ENCODE measurements around the gene TIAM1. TPM values are rescaled to one million over a fixed set of nuclear protein-coding genes. Genes with fewer than 3 reads are reported as not detected.

TIAM1 gene
- total and polyA plus RNA-seq, 2 of the 8 experiments (the other 6 are each of a cell fraction or from before 2014, with no cell fraction given), result 10.1 to 30.7 TPM

GRCh38 chr21:31234936-31235335, 109.1 kb downstream of the TIAM1 start:
- Histone ChIP-seq H3K4me3 (ENCODE audit: extremely low read depth in 1 of 4, insufficient read depth in 2 of 4, low read depth in 3 of 4, low read length in 4 of 4) (no peak overlapping the region), H3K79me2 (ENCODE audit: control insufficient read depth in 1 of 2, insufficient read depth in 2 of 2, low read length in 2 of 2) (no peaks in the 10 kb centered on the region), H3K4me2 (ENCODE audit: insufficient read depth in 1 of 2, low read depth in 2 of 2, low read length in 2 of 2) (no peak overlapping the region), H2BK12ac (ENCODE audit: low read depth, low read length) (no peak overlapping the region), H2AK5ac (ENCODE audit: low read depth, low read length) (no peak overlapping the region), H3K23ac (ENCODE audit: insufficient read length) (no peak overlapping the region), H2BK120ac (replicated peaks; ENCODE audit: low read depth, low read length) (no peak overlapping the region), H3K4me1 (replicated peaks in 1 of 4; ENCODE audit: control insufficient read depth in 3 of 4, insufficient read depth in 4 of 4, low read length in 3 of 4) (no peaks in the 10 kb centered on the region), H3K4ac (replicated peaks; ENCODE audit: insufficient read length, low read depth, low read length) (no peak overlapping the region), H3K27me3 (replicated peaks in 1 of 4; ENCODE audit: control insufficient read depth in 3 of 4, extremely low read depth in 1 of 4, insufficient read depth in 3 of 4, low read length in 3 of 4) (no peaks in the 10 kb centered on the region), H3K27ac (ENCODE audit: low read depth, low read length) (no peak overlapping the region), H3K14ac (ENCODE audit: insufficient read length) (no peak overlapping the region), H2BK20ac (ENCODE audit: low read length) (no peak overlapping the region), H3K79me1 (ENCODE audit: low read depth, low read length) (no peaks in the 10 kb centered on the region), H4K91ac (replicated peaks; ENCODE audit: insufficient read length, low read length) (no peak overlapping the region), H4K8ac (ENCODE audit: extremely low read depth, insufficient read depth, low read length) (no peak overlapping the region), H3K18ac (ENCODE audit: extremely low read depth, low read length) (no peak overlapping the region), H3K9me3 (ENCODE audit: insufficient read depth in 2 of 2, low read depth in 1 of 2, low read length in 1 of 2) (no peaks in the 10 kb centered on the region), H3K9ac (replicated peaks in 1 of 4; ENCODE audit: extremely low read depth in 1 of 4, low read depth in 3 of 4, low read length in 3 of 4) (no peak overlapping the region), H3K56ac (replicated peaks; ENCODE audit: insufficient read length, low read depth, low read length) (no peak overlapping the region), H2BK15ac (ENCODE audit: low read length) (no peak overlapping the region), H3K23me2 (ENCODE audit: low read depth, low read length) (no peaks in the 10 kb centered on the region), H2BK5ac (ENCODE audit: low read depth, low read length) (no peak overlapping the region), H3K36me3 (ENCODE audit: control insufficient read depth in 2 of 4, insufficient read depth in 4 of 4, low read length in 3 of 4) (peaks cover 0 to 2% (median 0%) of the 10 kb centered on the region in 4 experiments; a peak in 1 of 8 replicates), H2AFZ (ENCODE audit: low read length) (no peak overlapping the region), H4K20me1 (replicated peaks in 1 of 2; ENCODE audit: control insufficient read depth in 1 of 2, insufficient read depth in 2 of 2, low read length in 2 of 2) (no peaks in the 10 kb centered on the region), H4K5ac (ENCODE audit: insufficient read length, low read depth, low read length) (no peak overlapping the region)
- DNase-seq (ENCODE audit: low read depth in 1 of 2, low spot score in 2 of 2) (no peak), FAIRE-seq (no peak)
- CTCF ChIA-PET (ENCODE audit: partially characterized antibody), result interaction anchor here (1.6 to 1.9 kb wide), 2 partner anchors 13 to 346 kb away, joined by 5 to 7 read pairs; no protein-coding TSS in a partner anchor
- WGBS, 2 experiments (ENCODE audit: extremely low coverage in 1 of 2, insufficient coverage in 1 of 2, insufficient read length in 1 of 2, insufficient replicate concordance in 2 of 2, low coverage in 1 of 2, low lambda C conversion rate in 2 of 2, missing lambda C conversion rate in 1 of 2), result 87% methylated on average over 2 of the region's 2 CpGs; no CpG with 5 or more reads in 1 of the 2 experiments
- POLR2A ChIA-PET (ENCODE audit: partially characterized antibody), result no interaction called here
- TF ChIP-seq CHD2 (IDR thresholded peaks at IDR 0.05; ENCODE audit: low read length) (no peak), CREB1 (IDR thresholded peaks at IDR 0.05) (no peak), HDAC2 (IDR thresholded peaks at IDR 0.05; ENCODE audit: borderline replicate concordance in 1 of 2, low read depth in 2 of 2, low read length in 2 of 2) (no peak), SAP30 (IDR thresholded peaks at IDR 0.05; ENCODE audit: insufficient read depth, insufficient replicate concordance, low read length) (no peak), RXRA (IDR thresholded peaks at IDR 0.05; ENCODE audit: insufficient read depth, low read depth, low read length) (no peak), POLR2AphosphoS5 (IDR thresholded peaks at IDR 0.05; ENCODE audit: low read depth, low read length) (no peak), TCF12 (IDR thresholded peaks at IDR 0.05; ENCODE audit: low read depth, low read length) (no peak), PHF8 (conservative IDR thresholded peaks at IDR 0.05; ENCODE audit: low read depth, low read length) (no peak), RNF2 (IDR thresholded peaks at IDR 0.05; ENCODE audit: borderline replicate concordance, low read depth, low read length, missing control alignments, poor library complexity, severe bottlenecking) (no peak), GTF2F1 (IDR thresholded peaks at IDR 0.05; ENCODE audit: borderline replicate concordance, low read depth, low read length) (no peak), MAFK (IDR thresholded peaks at IDR 0.05; ENCODE audit: low read depth, low read length) (no peak)
- TF ChIP-seq, protein P1, sequence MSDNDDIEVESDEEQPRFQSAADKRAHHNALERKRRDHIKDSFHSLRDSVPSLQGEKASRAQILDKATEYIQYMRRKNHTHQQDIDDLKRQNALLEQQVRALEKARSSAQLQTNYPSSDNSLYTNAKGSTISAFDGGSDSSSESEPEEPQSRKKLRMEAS (IDR thresholded peaks at IDR 0.05), result no peak
- TF ChIP-seq, protein P2, sequence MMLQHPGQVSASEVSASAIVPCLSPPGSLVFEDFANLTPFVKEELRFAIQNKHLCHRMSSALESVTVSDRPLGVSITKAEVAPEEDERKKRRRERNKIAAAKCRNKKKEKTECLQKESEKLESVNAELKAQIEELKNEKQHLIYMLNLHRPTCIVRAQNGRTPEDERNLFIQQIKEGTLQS (IDR thresholded peaks at IDR 0.05; ENCODE audit: insufficient read depth, low read depth, low read length), result no peak
